HepG2 (cell line): ENCODE measurements around the gene SAMD10. TPM values are rescaled to one million over a fixed set of nuclear protein-coding genes. Genes with fewer than 3 reads are reported as not detected.

ENCODE experiments used
- HCFC1 ChIP-seq: fragments of 150-350 bp; IDR thresholded peaks from 2 replicates; pipeline ENCODE4 v1.6.1; 2014; ENCODE audit warnings: low read depth, low read length
- KDM6A ChIP-seq: IDR thresholded peaks from 2 replicates; pipeline ENCODE4 v1.6.1; 2016; ENCODE audit warnings: low read depth
- SP5 ChIP-seq: IDR thresholded peaks from 2 replicates; pipeline ENCODE4 v1.6.1; 2016; ENCODE audit warnings: low read depth, borderline replicate concordance
- ZFP62 ChIP-seq: sonication (generic); formaldehyde crosslinking; IDR thresholded peaks from 2 replicates; pipeline ENCODE4 v1.4.0; 2020; ENCODE audit warnings: missing genetic modification reagents
- ZMYM3 ChIP-seq: sonication (generic); formaldehyde crosslinking; IDR thresholded peaks from 2 replicates; pipeline ENCODE4 v1.5.1; 2020; ENCODE audit warnings: mild to moderate bottlenecking, missing genetic modification reagents
- ZNF496 ChIP-seq: sonication (generic); formaldehyde crosslinking; IDR thresholded peaks from 2 replicates; pipeline ENCODE4 v1.8.1; 2023; ENCODE audit warnings: mild to moderate bottlenecking, moderate library complexity, missing genetic modification reagents; ENCODE audit not compliant: insufficient replicate concordance
- ZNF788 ChIP-seq: sonication (generic); formaldehyde crosslinking; IDR thresholded peaks from 2 replicates; pipeline ENCODE4 v1.5.0; 2020; ENCODE audit warnings: mild to moderate bottlenecking, missing genetic modification reagents, borderline replicate concordance
- polyA plus RNA-seq, 8 experiments: library from polyadenylated mRNA; depleted of rRNA in 3 of 8; stranded (reverse) in 7 of 8; unstranded in 1 of 8; fragments of >200 nt; fragmentation: Illumina TruSeq in 4 of 8; extraction: Trizol in 4 of 8; gene quantifications; 2 replicates each; pipeline versions ENCODE4 v1.2.1 to v1.2.3, GENCODE V29; 2011 to 2016; ENCODE audit warnings: low read depth in 4 of 8, missing spikeins in 1 of 8, mixed read lengths in 1 of 8; ENCODE audit not compliant: insufficient read depth in 1 of 8
- total RNA-seq, 5 experiments: library from RNA; depleted of rRNA; stranded (reverse); fragments of >200 nt; fragmentation: Illumina TruSeq; extraction: Trizol; gene quantifications; 2 replicates each; pipeline ENCODE4 v1.2.3, GENCODE V29; 2016; ENCODE audit warnings: low read depth in 1 of 5
- TF ChIP-seq, protein P1 (sequence below): sonication (generic); formaldehyde crosslinking; IDR thresholded peaks from 2 replicates; pipeline ENCODE4 v1.4.0; 2020; ENCODE audit warnings: low read depth, mild to moderate bottlenecking, missing genetic modification reagents
- TF ChIP-seq, protein P2 (sequence below): IDR thresholded peaks from 2 replicates; pipeline ENCODE4 v1.6.1; 2016
- TF ChIP-seq, protein P3 (sequence below): sonication (generic); formaldehyde crosslinking; IDR thresholded peaks from 2 replicates; pipeline ENCODE4 v1.4.0; 2020; ENCODE audit warnings: missing genetic modification reagents
- TF ChIP-seq, protein P4 (sequence below): sonication (generic); formaldehyde crosslinking; IDR thresholded peaks from 2 replicates; pipeline ENCODE4 v1.4.0; 2020; ENCODE audit warnings: missing genetic modification reagents, borderline replicate concordance
- TF ChIP-seq, protein P5 (sequence below): fragments of 450-650 bp; IDR thresholded peaks from 2 replicates; pipeline ENCODE4 v1.6.1; 2017

SAMD10 gene
- total and polyA plus RNA-seq, 2 of the 13 experiments (the other 11 are each of a cell fraction or from before 2014, with no cell fraction given), result 6.1 to 11.0 TPM

DNA sequence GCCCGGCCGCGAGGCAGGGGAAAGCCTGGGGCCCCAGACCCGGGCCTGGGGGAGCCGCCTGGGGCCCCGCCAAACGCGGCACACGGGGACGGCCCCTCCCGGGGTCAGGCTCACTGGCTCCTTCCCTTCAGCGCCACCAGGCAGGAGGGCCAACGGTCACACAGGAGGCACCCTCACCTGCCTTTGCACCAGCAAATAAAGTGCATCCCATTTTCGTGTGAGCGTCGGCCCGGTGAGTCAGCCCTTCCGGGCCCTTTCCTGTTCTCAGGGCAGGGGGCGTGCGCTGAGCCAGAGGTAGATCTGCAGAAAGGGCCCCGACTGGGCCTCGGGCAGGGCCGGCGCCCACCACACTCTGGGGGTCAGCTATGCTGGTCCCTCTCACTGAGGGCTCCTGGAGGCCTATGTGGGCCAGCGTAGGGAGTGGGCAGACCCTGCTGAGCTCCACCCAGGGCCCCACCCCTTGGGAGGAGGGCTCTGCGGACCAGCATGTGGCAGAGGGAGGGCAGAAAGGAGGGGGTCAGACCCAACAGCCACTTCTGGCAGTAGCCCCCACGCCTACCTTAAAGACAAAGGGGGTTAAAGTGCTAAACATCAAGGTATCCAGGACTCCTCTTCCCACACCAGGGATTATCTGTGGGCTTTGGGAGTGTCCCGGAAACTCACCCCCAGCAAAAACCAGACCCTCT lies 22.3 kb downstream of the SAMD10 start (continued):
- TF ChIP-seq, protein P1, sequence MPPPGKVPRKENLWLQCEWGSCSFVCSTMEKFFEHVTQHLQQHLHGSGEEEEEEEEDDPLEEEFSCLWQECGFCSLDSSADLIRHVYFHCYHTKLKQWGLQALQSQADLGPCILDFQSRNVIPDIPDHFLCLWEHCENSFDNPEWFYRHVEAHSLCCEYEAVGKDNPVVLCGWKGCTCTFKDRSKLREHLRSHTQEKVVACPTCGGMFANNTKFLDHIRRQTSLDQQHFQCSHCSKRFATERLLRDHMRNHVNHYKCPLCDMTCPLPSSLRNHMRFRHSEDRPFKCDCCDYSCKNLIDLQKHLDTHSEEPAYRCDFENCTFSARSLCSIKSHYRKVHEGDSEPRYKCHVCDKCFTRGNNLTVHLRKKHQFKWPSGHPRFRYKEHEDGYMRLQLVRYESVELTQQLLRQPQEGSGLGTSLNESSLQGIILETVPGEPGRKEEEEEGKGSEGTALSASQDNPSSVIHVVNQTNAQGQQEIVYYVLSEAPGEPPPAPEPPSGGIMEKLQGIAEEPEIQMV (CRISPR knock-in tag), result peak; percentile 81
- TF ChIP-seq, protein P2, sequence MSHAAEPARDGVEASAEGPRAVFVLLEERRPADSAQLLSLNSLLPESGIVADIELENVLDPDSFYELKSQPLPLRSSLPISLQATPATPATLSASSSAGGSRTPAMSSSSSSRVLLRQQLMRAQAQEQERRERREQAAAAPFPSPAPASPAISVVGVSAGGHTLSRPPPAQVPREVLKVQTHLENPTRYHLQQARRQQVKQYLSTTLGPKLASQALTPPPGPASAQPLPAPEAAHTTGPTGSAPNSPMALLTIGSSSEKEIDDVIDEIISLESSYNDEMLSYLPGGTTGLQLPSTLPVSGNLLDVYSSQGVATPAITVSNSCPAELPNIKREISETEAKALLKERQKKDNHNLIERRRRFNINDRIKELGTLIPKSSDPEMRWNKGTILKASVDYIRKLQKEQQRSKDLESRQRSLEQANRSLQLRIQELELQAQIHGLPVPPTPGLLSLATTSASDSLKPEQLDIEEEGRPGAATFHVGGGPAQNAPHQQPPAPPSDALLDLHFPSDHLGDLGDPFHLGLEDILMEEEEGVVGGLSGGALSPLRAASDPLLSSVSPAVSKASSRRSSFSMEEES (CRISPR knock-in tag), result peak; percentile 68
- TF ChIP-seq ZFP62 (CRISPR knock-in tag) (no peak), ZMYM3 (CRISPR knock-in tag) (no peak), ZNF788 (CRISPR knock-in tag) (peak; percentile 88), ZNF496 (no peak), HCFC1 (peak; percentile 7; the same call in 1 of the 2 replicates), SP5 (CRISPR knock-in tag) (peak; percentile 60; the same call in 1 of the 2 replicates), KDM6A (peak; percentile 35; the same call in 1 of the 2 replicates)
- TF ChIP-seq, protein P3, sequence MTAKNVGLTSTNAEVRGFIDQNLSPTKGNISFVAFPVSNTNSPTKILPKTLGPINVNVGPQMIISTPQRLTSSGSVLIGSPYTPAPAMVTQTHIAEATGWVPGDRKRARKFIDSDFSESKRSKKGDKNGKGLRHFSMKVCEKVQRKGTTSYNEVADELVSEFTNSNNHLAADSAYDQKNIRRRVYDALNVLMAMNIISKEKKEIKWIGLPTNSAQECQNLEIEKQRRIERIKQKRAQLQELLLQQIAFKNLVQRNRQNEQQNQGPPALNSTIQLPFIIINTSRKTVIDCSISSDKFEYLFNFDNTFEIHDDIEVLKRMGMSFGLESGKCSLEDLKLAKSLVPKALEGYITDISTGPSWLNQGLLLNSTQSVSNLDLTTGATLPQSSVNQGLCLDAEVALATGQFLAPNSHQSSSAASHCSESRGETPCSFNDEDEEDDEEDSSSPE (CRISPR knock-in tag), result no peak; the same call in 1 of the 2 replicates
- TF ChIP-seq, protein P4, sequence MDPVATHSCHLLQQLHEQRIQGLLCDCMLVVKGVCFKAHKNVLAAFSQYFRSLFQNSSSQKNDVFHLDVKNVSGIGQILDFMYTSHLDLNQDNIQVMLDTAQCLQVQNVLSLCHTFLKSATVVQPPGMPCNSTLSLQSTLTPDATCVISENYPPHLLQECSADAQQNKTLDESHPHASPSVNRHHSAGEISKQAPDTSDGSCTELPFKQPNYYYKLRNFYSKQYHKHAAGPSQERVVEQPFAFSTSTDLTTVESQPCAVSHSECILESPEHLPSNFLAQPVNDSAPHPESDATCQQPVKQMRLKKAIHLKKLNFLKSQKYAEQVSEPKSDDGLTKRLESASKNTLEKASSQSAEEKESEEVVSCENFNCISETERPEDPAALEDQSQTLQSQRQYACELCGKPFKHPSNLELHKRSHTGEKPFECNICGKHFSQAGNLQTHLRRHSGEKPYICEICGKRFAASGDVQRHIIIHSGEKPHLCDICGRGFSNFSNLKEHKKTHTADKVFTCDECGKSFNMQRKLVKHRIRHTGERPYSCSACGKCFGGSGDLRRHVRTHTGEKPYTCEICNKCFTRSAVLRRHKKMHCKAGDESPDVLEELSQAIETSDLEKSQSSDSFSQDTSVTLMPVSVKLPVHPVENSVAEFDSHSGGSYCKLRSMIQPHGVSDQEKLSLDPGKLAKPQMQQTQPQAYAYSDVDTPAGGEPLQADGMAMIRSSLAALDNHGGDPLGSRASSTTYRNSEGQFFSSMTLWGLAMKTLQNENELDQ (CRISPR knock-in tag), result peak; percentile 76; the same call in 1 of the 2 replicates
- TF ChIP-seq, protein P5, sequence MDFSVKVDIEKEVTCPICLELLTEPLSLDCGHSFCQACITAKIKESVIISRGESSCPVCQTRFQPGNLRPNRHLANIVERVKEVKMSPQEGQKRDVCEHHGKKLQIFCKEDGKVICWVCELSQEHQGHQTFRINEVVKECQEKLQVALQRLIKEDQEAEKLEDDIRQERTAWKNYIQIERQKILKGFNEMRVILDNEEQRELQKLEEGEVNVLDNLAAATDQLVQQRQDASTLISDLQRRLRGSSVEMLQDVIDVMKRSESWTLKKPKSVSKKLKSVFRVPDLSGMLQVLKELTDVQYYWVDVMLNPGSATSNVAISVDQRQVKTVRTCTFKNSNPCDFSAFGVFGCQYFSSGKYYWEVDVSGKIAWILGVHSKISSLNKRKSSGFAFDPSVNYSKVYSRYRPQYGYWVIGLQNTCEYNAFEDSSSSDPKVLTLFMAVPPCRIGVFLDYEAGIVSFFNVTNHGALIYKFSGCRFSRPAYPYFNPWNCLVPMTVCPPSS, result no peak
